Lower lobe of right lung (tissue), 2 donors: ENCODE measurements around the gene PRKN. TPM values are rescaled to one million over a fixed set of nuclear protein-coding genes. Genes with fewer than 3 reads are reported as not detected.

Experiments
- ATAC-seq, 2 donors: fragments of 200-7000 bp; cut with Tn5 transposase; one replicate each; pipeline ENCODE4 v1.9.1; 2020 to 2022; ENCODE audit warnings: mild to moderate bottlenecking in 2 of 2, moderate library complexity in 2 of 2
- DNase-seq: peaks from one replicate; pipeline ENCODE4 v3.0.0-alpha.2; 2020
- H3K27ac ChIP-seq: fragments of 200-600 bp; one replicate; pipeline ENCODE4 v1.8.0; 2022
- H3K27me3 ChIP-seq: fragments of 200-600 bp; one replicate; pipeline ENCODE4 v1.8.0; 2022; ENCODE audit warnings: low read depth
- H3K36me3 ChIP-seq: fragments of 200-600 bp; one replicate; pipeline ENCODE4 v1.8.0; 2022; ENCODE audit warnings: mild to moderate bottlenecking
- H3K4me1 ChIP-seq: fragments of 200-600 bp; one replicate; pipeline ENCODE4 v1.8.0; 2022
- H3K4me3 ChIP-seq: fragments of 200-600 bp; one replicate; pipeline ENCODE4 v1.8.0; 2022; ENCODE audit warnings: mild to moderate bottlenecking
- H3K9me3 ChIP-seq: fragments of 200-600 bp; one replicate; pipeline ENCODE4 v1.8.0; 2022
- CTCF ChIP-seq: fragments of 200-600 bp; IDR thresholded peaks from one replicate; pipeline ENCODE4 v1.8.0; 2022; ENCODE audit warnings: antibody characterized with exemption, mild to moderate bottlenecking
- intact Hi-C: fragments of 100-400 bp; cut with DNase I; formaldehyde crosslinking; loops from one replicate; pipeline ENCODE4 v1.11.0; 2022
- total RNA-seq: library from RNA; stranded (reverse); fragmentation: NEBNext Ultra II Directional; extraction: Animal tissue kit (Norgen Biotek cat#: 25700); gene quantifications from one replicate; pipeline ENCODE4 v1.2.1, GENCODE V29; 2021
- donor health status: DM: no; HTN: yes; CAD: no; lungs with severe emphysema.

The PRKN gene
- total RNA-seq, 1 donor from 2014 or later, result 6.1 TPM

- Histone ChIP-seq H3K36me3 (no peaks in the 10 kb centered on the region), H3K4me1 (no peaks in the 10 kb centered on the region), H3K4me3 (no peak overlapping the region), H3K27ac (no peak overlapping the region), H3K9me3 (no peaks in the 10 kb centered on the region), H3K27me3 (no peaks in the 10 kb centered on the region)
- DNase-seq (no peak), ATAC-seq (no peak)
- no peak for TF ChIP-seq CTCF
- intact Hi-C loops, result no loop called here
Measured at GRCh38 chr6:162704001-162704400, 23.6 kb downstream of the PRKN start.

DNA sequence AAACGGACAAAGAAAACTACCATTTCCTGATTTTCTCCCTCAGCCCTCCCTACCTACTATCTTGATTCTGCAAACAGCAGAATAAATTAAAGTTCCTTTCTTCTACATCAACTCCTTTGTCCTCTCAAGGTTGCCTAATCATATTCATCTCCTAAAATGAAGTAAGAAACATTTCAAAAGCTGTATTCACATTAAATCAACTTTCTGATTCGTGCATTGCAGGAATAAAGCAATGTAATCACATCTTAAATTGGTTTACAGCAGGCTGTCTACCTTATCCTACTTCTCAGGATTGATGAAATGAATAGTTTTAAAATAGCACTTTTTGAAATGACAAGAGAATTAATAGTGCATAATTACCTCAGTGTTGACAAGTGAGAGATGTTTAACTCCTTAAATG lies 25.1 kb downstream of the PRKN start:
- ATAC-seq, result no peak
- Histone ChIP-seq H3K4me1 (no peaks in the 10 kb centered on the region), H3K27ac (no peak overlapping the region), H3K4me3 (no peak overlapping the region), H3K36me3 (no peaks in the 10 kb centered on the region), H3K9me3 (no peaks in the 10 kb centered on the region), H3K27me3 (no peaks in the 10 kb centered on the region)
- TF ChIP-seq CTCF, result no peak
- DNase-seq, result no peak
- intact Hi-C loops, result no loop called here

- H3K4me3 ChIP-seq, result no peak overlapping the region
- H3K27me3 ChIP-seq, result no peaks in the 10 kb centered on the region
- DNase-seq (no peak), ATAC-seq (no peak)
- no peaks in the 10 kb centered on the region for H3K9me3 ChIP-seq
- intact Hi-C loops, result no loop called here
- no peaks in the 10 kb centered on the region for H3K4me1 ChIP-seq
- TF ChIP-seq CTCF, result no peak
- no peak overlapping the region for H3K27ac ChIP-seq
- H3K36me3 ChIP-seq, result no peaks in the 10 kb centered on the region
Measured at GRCh38 chr6:162701551-162701950, 26.0 kb downstream of the PRKN start.

DNA sequence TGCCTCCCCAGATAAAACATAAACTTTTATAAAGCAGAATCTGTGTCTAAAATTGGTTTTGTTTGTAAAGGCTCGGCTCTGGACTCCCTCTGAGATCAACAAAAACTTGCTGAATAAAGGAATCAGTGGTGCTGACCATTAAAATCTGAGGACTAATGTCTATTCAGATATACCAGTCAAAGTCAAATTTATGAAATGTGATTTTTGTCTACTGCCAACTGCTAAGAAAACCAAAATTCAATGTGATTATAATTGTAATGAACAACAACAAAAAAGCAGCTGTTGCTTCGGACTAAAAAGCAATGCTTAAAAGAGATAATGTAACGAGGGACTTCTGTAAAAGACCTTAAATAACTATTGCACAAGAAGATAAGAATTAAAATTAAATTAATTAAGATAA lies 26.6 kb downstream of the PRKN start:
- no peak overlapping the region for H3K4me3 ChIP-seq
- intact Hi-C loops, result no loop called here
- no peak overlapping the region for H3K27ac ChIP-seq
- H3K27me3 ChIP-seq, result no peaks in the 10 kb centered on the region
- no peaks in the 10 kb centered on the region for H3K4me1 ChIP-seq
- ATAC-seq, result no peak
- no peak for TF ChIP-seq CTCF
- no peak for DNase-seq
- no peaks in the 10 kb centered on the region for H3K36me3 ChIP-seq
- H3K9me3 ChIP-seq, result no peaks in the 10 kb centered on the region

- Histone ChIP-seq H3K27me3 (no peaks in the 10 kb centered on the region), H3K4me3 (no peak overlapping the region), H3K36me3 (no peaks in the 10 kb centered on the region), H3K4me1 (no peaks in the 10 kb centered on the region), H3K27ac (no peak overlapping the region), H3K9me3 (no peaks in the 10 kb centered on the region)
- intact Hi-C loops, result no loop called here
- DNase-seq, result no peak
- no peak for ATAC-seq
- TF ChIP-seq CTCF, result no peak
Measured at GRCh38 chr6:162699961-162700360, 27.6 kb downstream of the PRKN start.

DNA sequence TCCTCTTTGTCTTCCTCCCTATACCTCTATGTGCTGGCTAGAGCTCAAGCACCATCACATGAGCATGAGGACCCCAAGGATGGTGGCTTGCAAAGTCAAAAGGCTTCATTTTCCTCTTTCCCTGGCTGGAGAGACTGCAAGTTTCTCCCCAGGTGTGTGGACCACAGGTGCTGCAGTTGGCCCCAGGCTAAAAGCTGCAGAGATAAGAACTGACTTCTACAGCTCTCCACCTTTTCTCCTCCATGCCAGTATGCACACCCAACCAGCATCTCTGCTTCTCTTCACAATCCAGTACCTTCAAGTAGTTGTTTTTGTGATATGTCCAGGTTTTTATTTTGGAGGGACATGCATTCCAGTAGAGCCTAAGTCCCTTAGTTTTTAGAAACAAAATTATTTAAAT lies 29.1 kb downstream of the PRKN start:
- ATAC-seq, result no peak
- intact Hi-C loops, result no loop called here

More for the DNA sequence above, 29.1 kb downstream of the PRKN start:
- Histone ChIP-seq H3K27me3 (no peaks in the 10 kb centered on the region), H3K4me3 (no peak overlapping the region), H3K27ac (no peak overlapping the region), H3K9me3 (no peaks in the 10 kb centered on the region), H3K36me3 (no peaks in the 10 kb centered on the region), H3K4me1 (no peaks in the 10 kb centered on the region)
- no peak for DNase-seq
- no peak for TF ChIP-seq CTCF
